WTC11 (cell line): ENCODE measurements around the gene RAD23B. TPM values are rescaled to one million over a fixed set of nuclear protein-coding genes. Genes with fewer than 3 reads are reported as not detected.

ENCODE experiments used
- ATAC-seq: fragments of 200-7000 bp; cut with Tn5 transposase; 2 replicates; pipeline ENCODE4 v1.10.0; 2021; ENCODE audit warnings: mild to moderate bottlenecking, moderate library complexity
- CTCF ChIA-PET: fragments of 300-600 bp; sonication (Branson Sonifier 250); formaldehyde crosslinking; loops from one replicate; lab custom pipeline; 2021; ENCODE audit warnings: antibody characterized with exemption; lab: Charles Lee
- POLR2A ChIA-PET: fragments of 350-600 bp; sonication (Branson Sonifier 250); formaldehyde crosslinking; loops from one replicate; lab custom pipeline; 2021; ENCODE audit warnings: antibody characterized with exemption; lab: Charles Lee
- DNase-seq: peaks from one replicate; pipeline ENCODE4 v3.0.0; 2021; ENCODE audit warnings: low spot score
- H3K27ac Mint-ChIP-seq: 2 replicates; pipeline ENCODE4 v1.8.0; 2021; ENCODE audit warnings: mixed read lengths
- H3K27me3 Mint-ChIP-seq: 2 replicates; pipeline ENCODE4 v1.8.0; 2021; ENCODE audit warnings: low read depth, mild to moderate bottlenecking, moderate library complexity, mixed read lengths
- H3K36me3 Mint-ChIP-seq: 2 replicates; pipeline ENCODE4 v1.8.0; 2021; ENCODE audit warnings: mixed read lengths
- H3K4me1 Mint-ChIP-seq: 2 replicates; pipeline ENCODE4 v1.8.0; 2022; ENCODE audit warnings: mixed read lengths
- H3K4me3 Mint-ChIP-seq: 2 replicates; pipeline ENCODE4 v1.8.0; 2021; ENCODE audit warnings: mild to moderate bottlenecking, moderate library complexity, mixed read lengths
- H3K9me3 Mint-ChIP-seq: 2 replicates; pipeline ENCODE4 v1.8.0; 2021; ENCODE audit warnings: mixed read lengths
- ATF1 ChIP-seq: sonication (generic); formaldehyde crosslinking; IDR thresholded peaks from 2 replicates; pipeline ENCODE4 v1.8.1; 2023; ENCODE audit warnings: mild to moderate bottlenecking, moderate library complexity, missing genetic modification reagents
- ATF6 ChIP-seq: sonication (generic); formaldehyde crosslinking; IDR thresholded peaks from 2 replicates; pipeline ENCODE4 v1.8.1; 2023; ENCODE audit warnings: mild to moderate bottlenecking, missing genetic modification reagents
- CBFB ChIP-seq: sonication (generic); formaldehyde crosslinking; IDR thresholded peaks from 2 replicates; pipeline ENCODE4 v1.8.1; 2022; ENCODE audit warnings: mild to moderate bottlenecking, low read depth, missing genetic modification reagents
- ESRRA ChIP-seq: sonication (generic); formaldehyde crosslinking; IDR thresholded peaks from 2 replicates; pipeline ENCODE4 v1.8.1; 2022; ENCODE audit warnings: mild to moderate bottlenecking, missing genetic modification reagents, borderline replicate concordance
- JAZF1 ChIP-seq: fragments of 250-450 bp; sonication (Bioruptor Pico); IDR thresholded peaks from 2 replicates; pipeline ENCODE4 v1.9.0; 2021; ENCODE audit warnings: moderate library complexity, mild to moderate bottlenecking, inconsistent platforms
- KAT7 ChIP-seq: sonication (generic); formaldehyde crosslinking; IDR thresholded peaks from 2 replicates; pipeline ENCODE4 v1.8.1; 2023; ENCODE audit warnings: missing genetic modification reagents, mild to moderate bottlenecking, borderline replicate concordance
- NR1H2 ChIP-seq: sonication (generic); formaldehyde crosslinking; IDR thresholded peaks from 2 replicates; pipeline ENCODE4 v1.9.0; 2021; ENCODE audit warnings: mild to moderate bottlenecking, moderate library complexity, missing genetic modification reagents
- NR2C2 ChIP-seq: sonication (generic); formaldehyde crosslinking; IDR thresholded peaks from 2 replicates; pipeline ENCODE4 v1.8.0; 2022; ENCODE audit warnings: mild to moderate bottlenecking, missing genetic modification reagents
- PREB ChIP-seq: sonication (generic); formaldehyde crosslinking; IDR thresholded peaks from 2 replicates; pipeline ENCODE4 v1.8.1; 2022; ENCODE audit warnings: mild to moderate bottlenecking, missing genetic modification reagents, moderate library complexity, borderline replicate concordance
- RELA ChIP-seq: sonication (generic); formaldehyde crosslinking; IDR thresholded peaks from 2 replicates; pipeline ENCODE4 v1.8.1; 2022; ENCODE audit warnings: missing genetic modification reagents, mild to moderate bottlenecking, borderline replicate concordance
- SMAD3 ChIP-seq: sonication (generic); formaldehyde crosslinking; IDR thresholded peaks from 2 replicates; pipeline ENCODE4 v1.8.0; 2022; ENCODE audit warnings: missing genetic modification reagents, mild to moderate bottlenecking, borderline replicate concordance
- SP1 ChIP-seq: sonication (generic); formaldehyde crosslinking; conservative IDR thresholded peaks from 2 replicates; pipeline ENCODE4 v1.8.1; 2022; ENCODE audit warnings: missing genetic modification reagents
- TEAD1 ChIP-seq: sonication (generic); formaldehyde crosslinking; IDR thresholded peaks from 2 replicates; pipeline ENCODE4 v1.8.0; 2022; ENCODE audit warnings: mild to moderate bottlenecking, missing genetic modification reagents
- USF1 ChIP-seq: sonication (generic); formaldehyde crosslinking; IDR thresholded peaks from 2 replicates; pipeline ENCODE4 v1.8.0; 2022; ENCODE audit warnings: mild to moderate bottlenecking, missing genetic modification reagents
- ZNF121 ChIP-seq: sonication (generic); formaldehyde crosslinking; IDR thresholded peaks from 2 replicates; pipeline ENCODE4 v1.8.0; 2023; ENCODE audit warnings: missing genetic modification reagents
- total RNA-seq: library from RNA; stranded (reverse); gene quantifications from 3 replicates; pipeline ENCODE4 v1.2.3, GENCODE V29; 2021
- TF ChIP-seq, protein P1 (sequence below): sonication (generic); formaldehyde crosslinking; IDR thresholded peaks from 2 replicates; pipeline ENCODE4 v1.8.1; 2022; ENCODE audit warnings: low read depth, mild to moderate bottlenecking, moderate library complexity, missing genetic modification reagents, borderline replicate concordance
- TF ChIP-seq, protein P2 (sequence below): sonication (generic); formaldehyde crosslinking; IDR thresholded peaks from 2 replicates; pipeline ENCODE4 v1.8.1; 2022; ENCODE audit warnings: missing genetic modification reagents, borderline replicate concordance
- TF ChIP-seq, protein P3 (sequence below): sonication (generic); formaldehyde crosslinking; IDR thresholded peaks from 2 replicates; pipeline ENCODE4 v1.8.0; 2022; ENCODE audit warnings: mild to moderate bottlenecking, missing genetic modification reagents
- TF ChIP-seq, protein P4 (sequence below): sonication (generic); formaldehyde crosslinking; IDR thresholded peaks from 2 replicates; pipeline ENCODE4 v1.8.1; 2022; ENCODE audit warnings: low read depth, missing genetic modification reagents, borderline replicate concordance
- TF ChIP-seq, protein P5 (sequence below): fragments of 250-450 bp; sonication (Bioruptor Pico); IDR thresholded peaks from 2 replicates; pipeline ENCODE4 v1.9.0; 2021; ENCODE audit warnings: mild to moderate bottlenecking

The RAD23B gene
- total RNA-seq, 1 experiment from 2014 or later = 150 TPM

DNA sequence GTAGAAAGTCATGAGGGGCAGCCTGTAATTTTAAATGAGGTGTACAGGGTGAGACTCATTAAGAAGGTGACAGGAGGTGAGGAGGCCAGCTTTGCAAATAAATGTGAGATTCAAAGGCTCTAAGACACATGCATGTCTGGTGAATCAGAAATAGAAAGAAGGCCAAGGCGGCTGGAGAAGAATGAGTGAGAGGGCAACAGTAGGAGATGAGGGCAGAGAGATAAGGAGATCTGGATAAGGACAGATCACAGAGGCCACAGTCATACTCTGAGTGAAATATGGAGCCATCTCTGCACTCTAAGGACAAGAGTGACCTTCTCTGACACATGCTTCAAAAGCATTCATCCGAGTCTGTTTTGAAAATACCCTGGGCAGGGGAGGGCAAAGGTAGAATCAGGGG lies 90.7 kb downstream of the RAD23B start:
- ChIA-PET CTCF (no interaction called here), POLR2A (no interaction called here)
- no peaks in the 10 kb centered on the region for H3K9me3 Mint-ChIP-seq
- H3K4me1 Mint-ChIP-seq = no peaks in the 10 kb centered on the region
- no peak for ATAC-seq
- H3K27ac Mint-ChIP-seq = no peak overlapping the region
- no peak overlapping the region for H3K4me3 Mint-ChIP-seq
- no peaks in the 10 kb centered on the region for H3K36me3 Mint-ChIP-seq
- TF ChIP-seq, protein P1, sequence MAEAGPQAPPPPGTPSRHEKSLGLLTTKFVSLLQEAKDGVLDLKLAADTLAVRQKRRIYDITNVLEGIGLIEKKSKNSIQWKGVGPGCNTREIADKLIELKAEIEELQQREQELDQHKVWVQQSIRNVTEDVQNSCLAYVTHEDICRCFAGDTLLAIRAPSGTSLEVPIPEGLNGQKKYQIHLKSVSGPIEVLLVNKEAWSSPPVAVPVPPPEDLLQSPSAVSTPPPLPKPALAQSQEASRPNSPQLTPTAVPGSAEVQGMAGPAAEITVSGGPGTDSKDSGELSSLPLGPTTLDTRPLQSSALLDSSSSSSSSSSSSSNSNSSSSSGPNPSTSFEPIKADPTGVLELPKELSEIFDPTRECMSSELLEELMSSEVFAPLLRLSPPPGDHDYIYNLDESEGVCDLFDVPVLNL (CRISPR knock-in tag) = no peak
- TF ChIP-seq SP1 (CRISPR knock-in tag) (no peak), RELA (CRISPR knock-in tag) (no peak), CBFB (CRISPR knock-in tag) (no peak), SMAD3 (no peak), TEAD1 (CRISPR knock-in tag) (no peak), NR2C2 (CRISPR knock-in tag) (no peak), KAT7 (CRISPR knock-in tag) (no peak), ESRRA (no peak), NR1H2 (CRISPR knock-in tag) (no peak), ZNF121 (no peak), USF1 (CRISPR knock-in tag) (no peak), ATF6 (no peak), PREB (CRISPR knock-in tag) (no peak), ATF1 (CRISPR knock-in tag) (no peak), JAZF1 (no peak)
- TF ChIP-seq, protein P2, sequence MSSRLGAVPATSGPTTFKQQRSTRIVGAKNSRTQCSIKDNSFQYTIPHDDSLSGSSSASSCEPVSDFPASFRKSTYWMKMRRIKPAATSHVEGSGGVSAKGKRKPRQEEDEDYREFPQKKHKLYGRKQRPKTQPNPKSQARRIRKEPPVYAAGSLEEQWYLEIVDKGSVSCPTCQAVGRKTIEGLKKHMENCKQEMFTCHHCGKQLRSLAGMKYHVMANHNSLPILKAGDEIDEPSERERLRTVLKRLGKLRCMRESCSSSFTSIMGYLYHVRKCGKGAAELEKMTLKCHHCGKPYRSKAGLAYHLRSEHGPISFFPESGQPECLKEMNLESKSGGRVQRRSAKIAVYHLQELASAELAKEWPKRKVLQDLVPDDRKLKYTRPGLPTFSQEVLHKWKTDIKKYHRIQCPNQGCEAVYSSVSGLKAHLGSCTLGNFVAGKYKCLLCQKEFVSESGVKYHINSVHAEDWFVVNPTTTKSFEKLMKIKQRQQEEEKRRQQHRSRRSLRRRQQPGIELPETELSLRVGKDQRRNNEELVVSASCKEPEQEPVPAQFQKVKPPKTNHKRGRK (CRISPR knock-in tag) = no peak
- TF ChIP-seq, protein P3, sequence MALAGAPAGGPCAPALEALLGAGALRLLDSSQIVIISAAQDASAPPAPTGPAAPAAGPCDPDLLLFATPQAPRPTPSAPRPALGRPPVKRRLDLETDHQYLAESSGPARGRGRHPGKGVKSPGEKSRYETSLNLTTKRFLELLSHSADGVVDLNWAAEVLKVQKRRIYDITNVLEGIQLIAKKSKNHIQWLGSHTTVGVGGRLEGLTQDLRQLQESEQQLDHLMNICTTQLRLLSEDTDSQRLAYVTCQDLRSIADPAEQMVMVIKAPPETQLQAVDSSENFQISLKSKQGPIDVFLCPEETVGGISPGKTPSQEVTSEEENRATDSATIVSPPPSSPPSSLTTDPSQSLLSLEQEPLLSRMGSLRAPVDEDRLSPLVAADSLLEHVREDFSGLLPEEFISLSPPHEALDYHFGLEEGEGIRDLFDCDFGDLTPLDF (CRISPR knock-in tag) = no peak
- TF ChIP-seq, protein P4, sequence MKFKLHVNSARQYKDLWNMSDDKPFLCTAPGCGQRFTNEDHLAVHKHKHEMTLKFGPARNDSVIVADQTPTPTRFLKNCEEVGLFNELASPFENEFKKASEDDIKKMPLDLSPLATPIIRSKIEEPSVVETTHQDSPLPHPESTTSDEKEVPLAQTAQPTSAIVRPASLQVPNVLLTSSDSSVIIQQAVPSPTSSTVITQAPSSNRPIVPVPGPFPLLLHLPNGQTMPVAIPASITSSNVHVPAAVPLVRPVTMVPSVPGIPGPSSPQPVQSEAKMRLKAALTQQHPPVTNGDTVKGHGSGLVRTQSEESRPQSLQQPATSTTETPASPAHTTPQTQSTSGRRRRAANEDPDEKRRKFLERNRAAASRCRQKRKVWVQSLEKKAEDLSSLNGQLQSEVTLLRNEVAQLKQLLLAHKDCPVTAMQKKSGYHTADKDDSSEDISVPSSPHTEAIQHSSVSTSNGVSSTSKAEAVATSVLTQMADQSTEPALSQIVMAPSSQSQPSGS (CRISPR knock-in tag) = no peak
- TF ChIP-seq, protein P5, sequence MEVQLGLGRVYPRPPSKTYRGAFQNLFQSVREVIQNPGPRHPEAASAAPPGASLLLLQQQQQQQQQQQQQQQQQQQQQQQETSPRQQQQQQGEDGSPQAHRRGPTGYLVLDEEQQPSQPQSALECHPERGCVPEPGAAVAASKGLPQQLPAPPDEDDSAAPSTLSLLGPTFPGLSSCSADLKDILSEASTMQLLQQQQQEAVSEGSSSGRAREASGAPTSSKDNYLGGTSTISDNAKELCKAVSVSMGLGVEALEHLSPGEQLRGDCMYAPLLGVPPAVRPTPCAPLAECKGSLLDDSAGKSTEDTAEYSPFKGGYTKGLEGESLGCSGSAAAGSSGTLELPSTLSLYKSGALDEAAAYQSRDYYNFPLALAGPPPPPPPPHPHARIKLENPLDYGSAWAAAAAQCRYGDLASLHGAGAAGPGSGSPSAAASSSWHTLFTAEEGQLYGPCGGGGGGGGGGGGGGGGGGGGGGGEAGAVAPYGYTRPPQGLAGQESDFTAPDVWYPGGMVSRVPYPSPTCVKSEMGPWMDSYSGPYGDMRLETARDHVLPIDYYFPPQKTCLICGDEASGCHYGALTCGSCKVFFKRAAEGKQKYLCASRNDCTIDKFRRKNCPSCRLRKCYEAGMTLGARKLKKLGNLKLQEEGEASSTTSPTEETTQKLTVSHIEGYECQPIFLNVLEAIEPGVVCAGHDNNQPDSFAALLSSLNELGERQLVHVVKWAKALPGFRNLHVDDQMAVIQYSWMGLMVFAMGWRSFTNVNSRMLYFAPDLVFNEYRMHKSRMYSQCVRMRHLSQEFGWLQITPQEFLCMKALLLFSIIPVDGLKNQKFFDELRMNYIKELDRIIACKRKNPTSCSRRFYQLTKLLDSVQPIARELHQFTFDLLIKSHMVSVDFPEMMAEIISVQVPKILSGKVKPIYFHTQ (CRISPR knock-in tag) = no peak
- H3K27me3 Mint-ChIP-seq = no peaks in the 10 kb centered on the region
- no peak for DNase-seq
